ENCODE data around the gene SULT4A1. TPM values are rescaled to one million over a fixed set of nuclear protein-coding genes. Genes with fewer than 3 reads are reported as not detected.

SULT4A1 gene
- total RNA-seq (2011; cell fraction: chromatin; rRNA removed; ENCODE audit: low replicate concordance): 0.46 and 0.81 TPM in 2 replicates
- total RNA-seq (2011; cell fraction: nucleolus; rRNA removed): 0.33 and 0.66 TPM in 2 replicates
- 0.23 and 0.29 TPM in 2 replicates for total RNA-seq (2011; cell fraction: nucleoplasm; rRNA removed)
- total RNA-seq (2014; rRNA removed) (0.08 TPM in 1 of 2 replicates, not detected in the other), total RNA-seq (2014; rRNA removed; fragmentation: Illumina TruSeq; extraction: Trizol) (0.07 and 0.10 TPM in 2 replicates), total RNA-seq (2015; rRNA removed; fragmentation: Illumina TruSeq; extraction: Trizol) (0.08 TPM in 1 of 2 replicates, not detected in the other), total RNA-seq (2021) (0.11 and 0.20 TPM in 2 replicates), polyA plus RNA-seq (2011; rRNA removed) (0.09 and 0.14 TPM in 2 replicates), polyA plus RNA-seq (2014; fragmentation: Illumina TruSeq; extraction: Trizol) (0.06 and 0.10 TPM in 2 replicates), polyA plus RNA-seq (2014; fragmentation: Nextera tagmentation; extraction: Ambion mirVana) (under 1 TPM in 1 of 2 experiments, not detected in 1; 0.03 TPM), polyA plus RNA-seq (2014; rRNA removed) (0.07 and 0.11 TPM in 2 replicates), polyA minus RNA-seq (2011; rRNA and poly(A)+ RNA removed) (0.09 and 0.18 TPM in 2 replicates), Bru-seq, nascent RNA (percentile 31 among the genes with signal in this experiment), BruChase-seq, experiment 1, labeled RNA remaining after a 2-hour chase (percentile 30 among the genes with signal in this experiment), BruChase-seq, experiment 2, labeled RNA remaining after a 6-hour chase (percentile 32 among the genes with signal in this experiment)
- 0.12 TPM in 1 of 2 replicates, not detected in the other for polyA plus RNA-seq (2011; cell fraction: cytosol; rRNA removed)
- 1.6 and 2.7 TPM in 2 replicates for polyA plus RNA-seq (2011; cell fraction: nucleus; rRNA removed)
- 0.09 and 0.64 TPM in 2 replicates for polyA plus RNA-seq (2012)
- polyA minus RNA-seq (2011; cell fraction: cytosol; rRNA and poly(A)+ RNA removed): 0.29 TPM in 1 of 2 replicates, not detected in the other
- polyA minus RNA-seq (2011; cell fraction: nucleus; rRNA and poly(A)+ RNA removed): 0.27 and 0.67 TPM in 2 replicates
- long read RNA-seq, experiment 1, partial matches to known transcripts: 0 of 2 reads
- long read RNA-seq, experiment 1, other reads (novel, unspliced or antisense): 2 of 2 reads
- long read RNA-seq, experiment 2: 0 reads
- long read RNA-seq, experiment 3: 0 reads

DNA sequence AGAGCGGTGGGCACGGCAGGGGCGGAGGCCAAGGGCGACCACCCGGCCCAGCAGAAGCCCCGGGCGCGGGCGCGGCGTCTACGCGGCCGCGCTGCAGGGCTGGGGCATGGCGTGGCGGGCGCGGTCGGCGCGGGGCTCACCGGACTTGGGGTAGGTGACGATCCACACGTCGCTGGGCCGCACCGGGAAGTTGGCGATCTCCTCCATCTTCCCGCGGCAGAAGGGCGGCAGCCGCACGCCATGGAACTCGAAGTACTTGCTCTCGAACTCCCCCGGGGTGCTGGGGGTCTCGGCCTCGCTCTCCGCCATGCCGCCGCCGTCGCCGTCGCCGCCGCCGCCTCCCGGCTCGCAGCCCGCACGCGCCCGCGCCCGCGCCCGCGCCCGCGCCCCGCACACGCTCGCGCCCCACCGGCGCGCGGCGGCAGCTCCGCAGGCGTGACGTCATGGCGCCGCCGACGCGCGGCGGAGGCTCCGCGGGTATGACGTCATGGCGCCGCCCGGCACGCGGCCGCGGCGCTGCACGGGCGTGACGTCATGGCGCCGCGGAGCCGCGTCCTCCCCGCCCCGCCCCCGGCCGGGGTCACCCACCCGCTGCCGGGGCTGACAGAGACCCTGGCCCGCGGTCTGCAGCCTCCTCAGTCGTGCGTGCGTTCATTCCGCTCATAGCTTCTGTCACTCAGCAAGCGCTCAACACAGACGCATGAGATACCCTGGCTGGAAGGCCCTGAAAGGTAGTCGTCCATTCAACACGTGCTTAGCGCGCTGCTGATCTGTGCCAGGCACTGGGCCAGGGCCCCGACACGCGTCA is at the start of gene SULT4A1:
SULT4A1 (minus strand) TSS at position 440 of the 808 bp plus-strand sequence; CDS start at position 309, 131 bp downstream.
- POLR2A ChIA-PET: no interaction called here
- Histone ChIP-seq H3K9me3 (replicated peaks; ENCODE audit: control insufficient read depth, insufficient read depth, low read depth, low read length) (no peaks in the 10 kb centered on the region), H3K4me3 (no peak within 1 kb of the TSS), H3K27me3 (ENCODE audit: control insufficient read depth in 2 of 2, insufficient read depth in 2 of 2, low read length in 2 of 2) (peaks cover 0 to 31% of the 10 kb centered on the region in 2 experiments; a peak in 3 of 5 replicates), H3K4me1 (replicated peaks in 1 of 2; ENCODE audit: control insufficient read depth in 2 of 2, insufficient read depth in 2 of 2, low read length in 2 of 2) (peaks cover 0 to 4% of the 10 kb centered on the region in 2 experiments; a peak in 1 of 5 replicates), H3K36me3 (ENCODE audit: control insufficient read depth, insufficient read depth, low read length) (no peaks in the 10 kb centered on the region), H3K4me2 (ENCODE audit: insufficient read depth, low read length) (no peak within 1 kb of the TSS), H2AFZ (ENCODE audit: low read depth, low read length) (no peak within 1 kb of the TSS), H3K27ac (ENCODE audit: extremely low read depth, low read depth, low read length) (no peak within 1 kb of the TSS), H4K20me1 (replicated peaks; ENCODE audit: control insufficient read depth, insufficient read depth, low read length) (no peaks in the 10 kb centered on the region), H3K79me2 (ENCODE audit: control insufficient read depth, insufficient read depth, low read length) (no peaks in the 10 kb centered on the region), H3K9me1 (ENCODE audit: control insufficient read depth, insufficient read depth, low read length) (no peaks in the 10 kb centered on the region), H3K9ac (ENCODE audit: insufficient read depth in 1 of 2, low read depth in 2 of 2, low read length in 2 of 2) (no peak within 1 kb of the TSS; a peak in 1 of 4 replicates)
- BruUV-seq (replicated peaks): no TSS peak
- FAIRE-seq (no peak), ATAC-seq (no peak), DNase-seq (ENCODE audit: extremely low read depth in 1 of 4, low spot score in 3 of 4) (peak; percentile 17 to 69 (median 56))
- CTCF ChIA-PET (ENCODE audit: low intra/inter-chr PET ratio): no interaction called here
- intact Hi-C loops (cut with micrococcal nuclease) (no loop called here), in situ Hi-C loops (cut with MboI) (no loop called here)
- 40% methylated on average over 4 of the region's 121 CpGs for WGBS (ENCODE audit: insufficient coverage, low coverage, missing lambda C conversion rate)
- TF ChIP-seq ZBTB12 (CRISPR knock-in tag; IDR thresholded peaks at IDR 0.05): peak; percentile 46; the same call in 1 of the 2 replicates
- no peak for TF ChIP-seq MAFK (IDR thresholded peaks at IDR 0.05; ENCODE audit: low read length)
- no peak for TF ChIP-seq HDGF (IDR thresholded peaks at IDR 0.05)
- TF ChIP-seq MAZ (CRISPR knock-in tag; conservative IDR thresholded peaks at IDR 0.05 in 1 of 2, IDR thresholded peaks at IDR 0.05 in 1 of 2): no peak
- TF ChIP-seq BHLHE40 (IDR thresholded peaks at IDR 0.05; ENCODE audit: low read length): peak; percentile 48; the same call in 1 of the 2 replicates
- TF ChIP-seq CREM (IDR thresholded peaks at IDR 0.05; ENCODE audit: low read depth): peak; percentile 87
- TF ChIP-seq ATF1 (CRISPR knock-in tag; IDR thresholded peaks at IDR 0.05): no peak
- TF ChIP-seq ATF1 (tag; IDR thresholded peaks at IDR 0.05): peak; percentile 49; the same call in 1 of the 2 replicates
- peak; percentile 67; the same call in 1 of the 2 replicates for TF ChIP-seq ATF7 (IDR thresholded peaks at IDR 0.05)
- TF ChIP-seq, protein P1, sequence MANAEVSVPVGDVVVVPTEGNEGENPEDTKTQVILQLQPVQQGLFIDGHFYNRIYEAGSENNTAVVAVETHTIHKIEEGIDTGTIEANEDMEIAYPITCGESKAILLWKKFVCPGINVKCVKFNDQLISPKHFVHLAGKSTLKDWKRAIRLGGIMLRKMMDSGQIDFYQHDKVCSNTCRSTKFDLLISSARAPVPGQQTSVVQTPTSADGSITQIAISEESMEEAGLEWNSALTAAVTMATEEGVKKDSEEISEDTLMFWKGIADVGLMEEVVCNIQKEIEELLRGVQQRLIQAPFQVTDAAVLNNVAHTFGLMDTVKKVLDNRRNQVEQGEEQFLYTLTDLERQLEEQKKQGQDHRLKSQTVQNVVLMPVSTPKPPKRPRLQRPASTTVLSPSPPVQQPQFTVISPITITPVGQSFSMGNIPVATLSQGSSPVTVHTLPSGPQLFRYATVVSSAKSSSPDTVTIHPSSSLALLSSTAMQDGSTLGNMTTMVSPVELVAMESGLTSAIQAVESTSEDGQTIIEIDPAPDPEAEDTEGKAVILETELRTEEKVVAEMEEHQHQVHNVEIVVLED (CRISPR knock-in tag; IDR thresholded peaks at IDR 0.05): peak; percentile 85
- peak; percentile 77 for TF ChIP-seq CXXC5 (CRISPR knock-in tag; IDR thresholded peaks at IDR 0.05)
- 0 out of 2 replicates have a peak, but pooled peaks have one; percentile 8 for TF ChIP-seq JUN (IDR thresholded peaks at IDR 0.05; ENCODE audit: borderline replicate concordance, low read depth, low read length)
- no peak for TF ChIP-seq JUN (CRISPR knock-in tag; IDR thresholded peaks at IDR 0.05; ENCODE audit: borderline replicate concordance)
- TF ChIP-seq ZSCAN29 (IDR thresholded peaks at IDR 0.05): 0 out of 2 replicates have a peak, but pooled peaks have one; percentile 24
- TF ChIP-seq NCOA4 (IDR thresholded peaks at IDR 0.05; ENCODE audit: partially characterized antibody): no peak
- TF ChIP-seq CREB1 (IDR thresholded peaks at IDR 0.05): peak; percentile 80
- peak; percentile 69 for TF ChIP-seq CREB1 (CRISPR knock-in tag; IDR thresholded peaks at IDR 0.05)
